Effector memory CD8-positive, alpha-beta T cell (primary cell): Measurements from ENCODE around the gene SLC8A1.

Experiments
- ATAC-seq: fragments of 150-1000 bp; cut with Tn5 transposase; replicated peaks from 2 replicates; pipeline ENCODE4 v1.10.0; 2021; ENCODE audit warnings: mild to moderate bottlenecking, moderate library complexity
- DNase-seq, 3 experiments: peaks; one replicate each; pipeline ENCODE4 v3.0.0; 2021
- H3K27ac Mint-ChIP-seq, 2 donors: one replicate each; pipeline ENCODE4 v1.8.0; 2022; ENCODE audit warnings: mild to moderate bottlenecking in 2 of 2, mixed read lengths in 2 of 2, moderate library complexity in 2 of 2
- H3K27me3 Mint-ChIP-seq, 2 donors: one replicate each; pipeline ENCODE4 v1.8.0; 2022; ENCODE audit warnings: mixed read lengths in 2 of 2
- H3K36me3 Mint-ChIP-seq: one replicate; pipeline ENCODE4 v1.8.0; 2022; ENCODE audit warnings: mild to moderate bottlenecking, moderate library complexity, mixed read lengths; ENCODE audit not compliant: insufficient read depth
- H3K4me1 Mint-ChIP-seq, 2 donors: one replicate each; pipeline ENCODE4 v1.8.0; 2022; ENCODE audit warnings: low read depth in 2 of 2, mixed read lengths in 2 of 2
- H3K4me3 Mint-ChIP-seq, 2 donors: one replicate each; pipeline ENCODE4 v1.8.0; 2022; ENCODE audit warnings: mild to moderate bottlenecking in 2 of 2, mixed read lengths in 2 of 2, moderate library complexity in 2 of 2
- H3K9me3 Mint-ChIP-seq, 2 donors: one replicate each; pipeline ENCODE4 v1.8.0; 2022; ENCODE audit warnings: mixed read lengths in 2 of 2

The SLC8A1 gene

GRCh38 chr2:40311026-40311425 is 140.9 kb downstream of the SLC8A1 start:
- H3K4me1 Mint-ChIP-seq, result no peaks in the 10 kb centered on the region
- DNase-seq, result no peak
- no peaks in the 10 kb centered on the region for H3K36me3 Mint-ChIP-seq
- no peak overlapping the region for H3K4me3 Mint-ChIP-seq
- H3K27ac Mint-ChIP-seq, result no peak overlapping the region
- ATAC-seq, result no peak
- H3K27me3 Mint-ChIP-seq, result no peaks in the 10 kb centered on the region
- peaks cover 6 to 7% of the 10 kb centered on the region in 2 donors for H3K9me3 Mint-ChIP-seq

- H3K36me3 Mint-ChIP-seq, result no peaks in the 10 kb centered on the region
- H3K4me3 Mint-ChIP-seq, result no peak overlapping the region
- H3K4me1 Mint-ChIP-seq, result no peaks in the 10 kb centered on the region
- H3K27ac Mint-ChIP-seq, result no peak overlapping the region
- DNase-seq, result no peak
- no peaks in the 10 kb centered on the region for H3K27me3 Mint-ChIP-seq
- ATAC-seq, result no peak
- peaks cover 6 to 7% of the 10 kb centered on the region in 2 donors for H3K9me3 Mint-ChIP-seq
Measured at GRCh38 chr2:40310303-40310702, 141.6 kb downstream of the SLC8A1 start.

- Mint-ChIP-seq H3K27ac (no peak overlapping the region), H3K9me3 (peaks cover 0 to 2% of the 10 kb centered on the region in 2 donors), H3K27me3 (no peaks in the 10 kb centered on the region), H3K4me1 (no peaks in the 10 kb centered on the region), H3K36me3 (no peaks in the 10 kb centered on the region), H3K4me3 (no peak overlapping the region)
- ATAC-seq, result no peak
- DNase-seq, result no peak
Measured at GRCh38 chr2:40304340-40304739, 147.6 kb downstream of the SLC8A1 start.

- peaks cover 0 to 2% of the 10 kb centered on the region in 2 donors for H3K9me3 Mint-ChIP-seq
- no peak for ATAC-seq
Measured at GRCh38 chr2:40303746-40304145, 148.1 kb downstream of the SLC8A1 start.

GRCh38 chr2:40302751-40303325 is 149.1 kb downstream of the SLC8A1 start:
- DNase-seq, result no peak
- no peaks in the 10 kb centered on the region for H3K4me1 Mint-ChIP-seq

More at GRCh38 chr2:40303746-40304145, 148.1 kb downstream of the SLC8A1 start:
- no peaks in the 10 kb centered on the region for H3K4me1 Mint-ChIP-seq
- no peak for DNase-seq
- no peak overlapping the region for H3K27ac Mint-ChIP-seq
- no peaks in the 10 kb centered on the region for H3K27me3 Mint-ChIP-seq
- no peaks in the 10 kb centered on the region for H3K36me3 Mint-ChIP-seq
- H3K4me3 Mint-ChIP-seq, result no peak overlapping the region

GRCh38 chr2:40300391-40300790 is 151.5 kb downstream of the SLC8A1 start:
- H3K4me3 Mint-ChIP-seq, result no peak overlapping the region
- H3K27me3 Mint-ChIP-seq, result no peaks in the 10 kb centered on the region
- DNase-seq (no peak), ATAC-seq (no peak)
- H3K36me3 Mint-ChIP-seq, result no peaks in the 10 kb centered on the region
- no peaks in the 10 kb centered on the region for H3K4me1 Mint-ChIP-seq
- H3K27ac Mint-ChIP-seq, result no peak overlapping the region
- H3K9me3 Mint-ChIP-seq, result no peaks in the 10 kb centered on the region

More at GRCh38 chr2:40302751-40303325, 149.1 kb downstream of the SLC8A1 start:
- Mint-ChIP-seq H3K36me3 (no peaks in the 10 kb centered on the region), H3K9me3 (no peaks in the 10 kb centered on the region), H3K27ac (no peak overlapping the region), H3K4me3 (no peak overlapping the region), H3K27me3 (no peaks in the 10 kb centered on the region)
- no peak for ATAC-seq

- Mint-ChIP-seq H3K27ac (no peak overlapping the region), H3K36me3 (no peaks in the 10 kb centered on the region), H3K4me1 (no peaks in the 10 kb centered on the region), H3K27me3 (no peaks in the 10 kb centered on the region), H3K4me3 (no peak overlapping the region), H3K9me3 (no peaks in the 10 kb centered on the region)
- DNase-seq (no peak), ATAC-seq (no peak)
Measured at GRCh38 chr2:40299781-40300180, 152.1 kb downstream of the SLC8A1 start.

GRCh38 chr2:40299173-40299572 is 152.7 kb downstream of the SLC8A1 start:
- H3K36me3 Mint-ChIP-seq, result no peaks in the 10 kb centered on the region
- no peaks in the 10 kb centered on the region for H3K27me3 Mint-ChIP-seq
- H3K9me3 Mint-ChIP-seq, result no peaks in the 10 kb centered on the region

GRCh38 chr2:40298026-40298425 is 153.9 kb downstream of the SLC8A1 start:
- H3K4me3 Mint-ChIP-seq, result no peak overlapping the region
- no peaks in the 10 kb centered on the region for H3K9me3 Mint-ChIP-seq
- no peak overlapping the region for H3K27ac Mint-ChIP-seq
- H3K27me3 Mint-ChIP-seq, result no peaks in the 10 kb centered on the region
- H3K4me1 Mint-ChIP-seq, result no peaks in the 10 kb centered on the region
- H3K36me3 Mint-ChIP-seq, result no peaks in the 10 kb centered on the region
- no peak for ATAC-seq
- DNase-seq, result no peak

More at GRCh38 chr2:40299173-40299572, 152.7 kb downstream of the SLC8A1 start:
- no peaks in the 10 kb centered on the region for H3K4me1 Mint-ChIP-seq
- no peak overlapping the region for H3K27ac Mint-ChIP-seq
- DNase-seq (no peak), ATAC-seq (no peak)
- H3K4me3 Mint-ChIP-seq, result no peak overlapping the region

- H3K27me3 Mint-ChIP-seq, result no peaks in the 10 kb centered on the region
- no peak overlapping the region for H3K4me3 Mint-ChIP-seq
- H3K36me3 Mint-ChIP-seq, result no peaks in the 10 kb centered on the region
- ATAC-seq (no peak), DNase-seq (no peak)
- H3K27ac Mint-ChIP-seq, result no peak overlapping the region
- no peaks in the 10 kb centered on the region for H3K9me3 Mint-ChIP-seq
- H3K4me1 Mint-ChIP-seq, result peaks cover 0 to 7% of the 10 kb centered on the region in 2 donors
Measured at GRCh38 chr2:40292291-40292690, 159.6 kb downstream of the SLC8A1 start.

- ATAC-seq (no peak), DNase-seq (no peak)
- H3K4me1 Mint-ChIP-seq, result peaks cover 0 to 7% of the 10 kb centered on the region in 2 donors
- H3K27ac Mint-ChIP-seq, result no peak overlapping the region
- peak overlapping the region in 1 of 2 donors; percentile 10 for H3K4me3 Mint-ChIP-seq
- H3K36me3 Mint-ChIP-seq, result no peaks in the 10 kb centered on the region
- no peaks in the 10 kb centered on the region for H3K9me3 Mint-ChIP-seq
- H3K27me3 Mint-ChIP-seq, result no peaks in the 10 kb centered on the region
Measured at GRCh38 chr2:40289771-40290404, 162.0 kb downstream of the SLC8A1 start.

- ATAC-seq, result no peak
- Mint-ChIP-seq H3K9me3 (no peaks in the 10 kb centered on the region), H3K27me3 (no peaks in the 10 kb centered on the region), H3K4me3 (no peak overlapping the region), H3K4me1 (peaks cover 0 to 7% of the 10 kb centered on the region in 2 donors), H3K36me3 (no peaks in the 10 kb centered on the region), H3K27ac (no peak overlapping the region)
- DNase-seq, result no peak
Measured at GRCh38 chr2:40287773-40288172, 164.1 kb downstream of the SLC8A1 start.

- no peak for ATAC-seq
- no peak for DNase-seq
- H3K27me3 Mint-ChIP-seq, result no peaks in the 10 kb centered on the region
- H3K36me3 Mint-ChIP-seq, result no peaks in the 10 kb centered on the region
- H3K27ac Mint-ChIP-seq, result no peak overlapping the region
- H3K4me1 Mint-ChIP-seq, result peaks cover 0 to 7% of the 10 kb centered on the region in 2 donors
- no peak overlapping the region for H3K4me3 Mint-ChIP-seq
- no peaks in the 10 kb centered on the region for H3K9me3 Mint-ChIP-seq
Measured at GRCh38 chr2:40287195-40287594, 164.7 kb downstream of the SLC8A1 start.

- peaks cover 0 to 7% of the 10 kb centered on the region in 2 donors for H3K4me1 Mint-ChIP-seq
- no peaks in the 10 kb centered on the region for H3K27me3 Mint-ChIP-seq
- ATAC-seq (no peak), DNase-seq (no peak)
- no peak overlapping the region for H3K27ac Mint-ChIP-seq
- H3K4me3 Mint-ChIP-seq, result no peak overlapping the region
- no peaks in the 10 kb centered on the region for H3K9me3 Mint-ChIP-seq
- no peaks in the 10 kb centered on the region for H3K36me3 Mint-ChIP-seq
Measured at GRCh38 chr2:40286721-40287120, 165.2 kb downstream of the SLC8A1 start.
